Measurements from ENCODE around the gene SLC33A1. TPM values are rescaled to one million over a fixed set of nuclear protein-coding genes. Genes with fewer than 3 reads are reported as not detected.

Gene SLC33A1
- total RNA-seq, 2 donors from 2014 or later: 22.3 to 24.6 TPM

DNA sequence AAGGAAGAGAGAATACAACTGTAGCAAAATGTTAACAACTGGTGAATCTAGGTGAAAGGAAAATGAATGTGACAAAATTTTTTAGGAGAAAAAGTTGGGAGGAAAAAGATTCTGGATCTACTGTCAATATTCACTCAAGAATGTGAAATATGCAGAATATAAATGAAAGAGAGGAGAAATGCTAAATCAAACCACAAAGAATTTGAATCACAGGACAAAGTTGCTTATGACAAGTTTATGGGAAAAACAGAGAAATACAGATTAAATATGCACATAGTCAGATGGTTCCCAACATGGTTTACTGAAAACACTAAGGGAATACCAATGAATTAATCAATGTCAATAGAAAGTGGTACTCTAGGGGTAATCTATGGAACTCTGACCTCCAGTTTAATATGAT, 75.8 kb downstream of the SLC33A1 start:
- Histone ChIP-seq H3K27me3 (no peaks in the 10 kb centered on the region), H3K36me3 (peaks cover 7% of the 10 kb centered on the region), H3K27ac (no peak overlapping the region), H3K9me3 (peaks cover 0 to 13% of the 10 kb centered on the region in 2 donors), H3K4me3 (no peak overlapping the region), H3K4me1 (no peaks in the 10 kb centered on the region)
- no peak for DNase-seq (ENCODE audit: low spot score)
- TF ChIP-seq, protein P1, sequence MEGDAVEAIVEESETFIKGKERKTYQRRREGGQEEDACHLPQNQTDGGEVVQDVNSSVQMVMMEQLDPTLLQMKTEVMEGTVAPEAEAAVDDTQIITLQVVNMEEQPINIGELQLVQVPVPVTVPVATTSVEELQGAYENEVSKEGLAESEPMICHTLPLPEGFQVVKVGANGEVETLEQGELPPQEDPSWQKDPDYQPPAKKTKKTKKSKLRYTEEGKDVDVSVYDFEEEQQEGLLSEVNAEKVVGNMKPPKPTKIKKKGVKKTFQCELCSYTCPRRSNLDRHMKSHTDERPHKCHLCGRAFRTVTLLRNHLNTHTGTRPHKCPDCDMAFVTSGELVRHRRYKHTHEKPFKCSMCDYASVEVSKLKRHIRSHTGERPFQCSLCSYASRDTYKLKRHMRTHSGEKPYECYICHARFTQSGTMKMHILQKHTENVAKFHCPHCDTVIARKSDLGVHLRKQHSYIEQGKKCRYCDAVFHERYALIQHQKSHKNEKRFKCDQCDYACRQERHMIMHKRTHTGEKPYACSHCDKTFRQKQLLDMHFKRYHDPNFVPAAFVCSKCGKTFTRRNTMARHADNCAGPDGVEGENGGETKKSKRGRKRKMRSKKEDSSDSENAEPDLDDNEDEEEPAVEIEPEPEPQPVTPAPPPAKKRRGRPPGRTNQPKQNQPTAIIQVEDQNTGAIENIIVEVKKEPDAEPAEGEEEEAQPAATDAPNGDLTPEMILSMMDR (IDR thresholded peaks at IDR 0.05): no peak

- peaks cover 0 to 5% of the 10 kb centered on the region in 2 donors for H3K9me3 ChIP-seq
- no peak overlapping the region for H3K27ac ChIP-seq
- TF ChIP-seq, protein P1 (IDR thresholded peaks at IDR 0.05): no peak
- peaks cover 6% of the 10 kb centered on the region for H3K36me3 ChIP-seq
- no peak for DNase-seq (ENCODE audit: low spot score)
- H3K4me3 ChIP-seq: no peak overlapping the region
- no peaks in the 10 kb centered on the region for H3K4me1 ChIP-seq
- no peaks in the 10 kb centered on the region for H3K27me3 ChIP-seq
These were observed 81.4 kb downstream of the SLC33A1 start for GRCh38 chr3:155772801-155773200.

DNA sequence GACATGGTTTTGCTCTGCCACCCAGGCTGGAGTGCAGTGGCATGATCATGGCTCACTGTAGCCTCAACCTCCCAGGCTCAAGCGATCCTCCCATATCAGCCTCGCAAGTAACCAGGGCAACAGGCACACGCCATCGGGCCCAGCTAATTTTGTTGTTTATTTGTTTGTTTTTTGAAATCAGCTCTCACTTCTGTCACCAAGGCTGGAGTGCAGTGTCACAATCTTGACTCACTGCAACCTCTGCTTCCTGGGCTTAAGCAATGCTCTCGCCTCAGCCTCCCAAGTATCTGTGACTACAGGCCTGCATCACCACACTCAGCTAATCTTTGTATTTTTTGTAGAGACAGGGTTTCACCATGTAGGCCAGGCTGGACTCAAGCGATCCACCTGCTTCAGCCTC, 83.1 kb downstream of the SLC33A1 start:
- Histone ChIP-seq H3K36me3 (peaks cover 17% of the 10 kb centered on the region), H3K27ac (no peak overlapping the region), H3K9me3 (peaks cover 0 to 5% of the 10 kb centered on the region in 2 donors), H3K27me3 (no peaks in the 10 kb centered on the region), H3K4me1 (no peaks in the 10 kb centered on the region), H3K4me3 (no peak overlapping the region)
- no peak for DNase-seq (ENCODE audit: low spot score)
- TF ChIP-seq, protein P1 (IDR thresholded peaks at IDR 0.05): no peak

Other genes starting within 250 kb of the SLC33A1 start
- gene PLCH1, start 109.4 kb downstream of the SLC33A1 start, total RNA-seq: 1 to 10 TPM; 1.4 to 1.5 TPM
- 1 to 10 TPM; 5.3 to 9.4 TPM for gene C3orf33, start 48.1 kb downstream of the SLC33A1 start, total RNA-seq
- gene GMPS, start 16.2 kb upstream of the SLC33A1 start, total RNA-seq: 10 to 100 TPM; 22.2 to 22.9 TPM